8988T (cell line): ENCODE data around the gene CDON.
"Not testable (repeated sequence)": the region's sequence is repeated elsewhere in the genome, so short reads cannot be mapped to it uniquely, and the experiment has no call there.

Source experiments
- DNase-seq: peaks from one replicate; pipeline ENCODE4 v3.0.0; 2011

CDON gene

GRCh38 chr11:125918140-125918840 is 144.4 kb downstream of the CDON start:
- no peak for DNase-seq

- no peak for DNase-seq
These were observed 145.9 kb downstream of the CDON start for GRCh38 chr11:125916683-125917347.

GRCh38 chr11:125914601-125915000 is 148.1 kb downstream of the CDON start:
- DNase-seq, result not testable (repeated sequence)

- no peak for DNase-seq
These were observed 152.3 kb downstream of the CDON start for GRCh38 chr11:125910226-125910849.
